ENCODE data around the gene SMARCA4. TPM values are rescaled to one million over a fixed set of nuclear protein-coding genes. Genes with fewer than 3 reads are reported as not detected.
"Not testable (repeated sequence)": the region's sequence is repeated elsewhere in the genome, so short reads cannot be mapped to it uniquely, and the experiment has no call there.

SMARCA4 gene
- total and polyA plus RNA-seq, 12 donors, result 46.3 to 124 (median 64.9) TPM

- no peaks in the 10 kb centered on the region for H3K27me3 ChIP-seq
- TF ChIP-seq POLR2A (IDR thresholded peaks at IDR 0.05), result no peak
- no peak for TF ChIP-seq CTCF (IDR thresholded peaks at IDR 0.05)
- DNase-seq, result peak in 5 of 7 donors; percentile 43 to 76 (median 64)
- H3K4me1 ChIP-seq (replicated peaks in 1 of 2), result peaks cover under 1 to 9% of the 10 kb centered on the region in 2 donors
- H3K36me3 ChIP-seq (replicated peaks in 1 of 2), result peaks cover 0 to 80% of the 10 kb centered on the region in 2 donors
- intact Hi-C loops (cut with DNase I), result loop anchor here in 1 of 2 donors (10.0 kb wide), 1 partner anchor 68 kb away; no protein-coding TSS in a partner anchor
- H3K4me3 ChIP-seq, result no peak overlapping the region
- H3K9me3 ChIP-seq (replicated peaks in 1 of 3), result no peaks in the 10 kb centered on the region
- peak overlapping the region in 3 of 5 donors; percentile 51 to 68 (median 65) for H3K27ac ChIP-seq
- WGBS, 4 donors, result 64 to 68% (median 65%) methylated on average over 7 to 16 of the region's 16 CpGs
Measured at GRCh38 chr19:11102944-11103343, 142.1 kb downstream of the SMARCA4 start.

- H3K27ac ChIP-seq, result peak overlapping the region in 3 of 5 donors; percentile 3 to 65 (median 20)
- H3K9me3 ChIP-seq (replicated peaks in 1 of 3); H3K27me3 ChIP-seq; H3K4me3 ChIP-seq; H3K4me1 ChIP-seq (replicated peaks in 1 of 2); DNase-seq: not testable (repeated sequence)
- peaks cover 0 to 87% of the 10 kb centered on the region in 2 donors for H3K36me3 ChIP-seq (replicated peaks in 1 of 2)
- intact Hi-C loops (cut with DNase I), result loop anchor here in 1 of 2 donors (10.0 kb wide), 1 partner anchor 69 kb away; no protein-coding TSS in a partner anchor
- 82 to 88% (median 84%) methylated on average over 8 to 10 of the region's 10 CpGs for WGBS, 4 donors
Measured at GRCh38 chr19:11103667-11104066, 142.8 kb downstream of the SMARCA4 start.

- no peaks in the 10 kb centered on the region for H3K9me3 ChIP-seq (replicated peaks in 1 of 3)
- no peak overlapping the region for H3K4me3 ChIP-seq
- intact Hi-C loops (cut with DNase I), result loop anchor here in 1 of 2 donors (10.0 kb wide), 1 partner anchor 70 kb away; no protein-coding TSS in a partner anchor
- H3K27me3 ChIP-seq, result no peaks in the 10 kb centered on the region
- peaks cover 0 to 100% of the 10 kb centered on the region in 2 donors for H3K36me3 ChIP-seq (replicated peaks in 1 of 2)
- peaks cover 0 to 9% of the 10 kb centered on the region in 2 donors for H3K4me1 ChIP-seq (replicated peaks in 1 of 2)
- H3K27ac ChIP-seq, result peak overlapping the region in 4 of 5 donors; percentile 24 to 76 (median 42)
- 65 to 75% (median 66%) methylated on average over 20 to 36 of the region's 36 CpGs for WGBS, 4 donors
- peak in 1 of 7 donors; percentile 43 for DNase-seq
- TF ChIP-seq POLR2A (IDR thresholded peaks at IDR 0.05) (no peak), CTCF (IDR thresholded peaks at IDR 0.05) (no peak)
Measured at GRCh38 chr19:11105014-11105636, 144.3 kb downstream of the SMARCA4 start.

GRCh38 chr19:11106477-11106876, 145.6 kb downstream of the SMARCA4 start:
- WGBS, 4 donors, result 65 to 75% (median 73%) methylated on average over 10 to 13 of the region's 13 CpGs
- H3K27ac ChIP-seq, result peak overlapping the region in 4 of 5 donors; percentile 24 to 75 (median 43)

More at GRCh38 chr19:11106477-11106876, 145.6 kb downstream of the SMARCA4 start:
- Histone ChIP-seq H3K4me3 (no peak overlapping the region), H3K4me1 (replicated peaks in 1 of 2) (no peaks in the 10 kb centered on the region), H3K36me3 (replicated peaks in 1 of 2) (peaks cover 0 to 100% of the 10 kb centered on the region in 2 donors), H3K9me3 (replicated peaks in 1 of 3) (no peaks in the 10 kb centered on the region), H3K27me3 (no peaks in the 10 kb centered on the region)
- intact Hi-C loops (cut with DNase I), result loop anchor here in 1 of 2 donors (10.0 kb wide), 1 partner anchor 72 kb away; no protein-coding TSS in a partner anchor
- no peak for TF ChIP-seq POLR2A (IDR thresholded peaks at IDR 0.05)
- TF ChIP-seq CTCF (IDR thresholded peaks at IDR 0.05), result no peak
- peak in 3 of 7 donors; percentile 54 to 80 (median 63) for DNase-seq
